Ishikawa (cell line): Measurements from ENCODE around the gene ITPR2.

Source experiments
- CEBPB ChIP-seq: IDR thresholded peaks from 2 replicates; pipeline ENCODE4 v1.6.1; 2012
- CREB1 ChIP-seq: IDR thresholded peaks from 2 replicates; pipeline ENCODE4 v1.6.1; 2012; ENCODE audit warnings: low read depth
- EGR1 ChIP-seq: IDR thresholded peaks from 2 replicates; pipeline ENCODE4 v1.6.1; 2012
- EP300 ChIP-seq: IDR thresholded peaks from 2 replicates; pipeline ENCODE4 v1.6.1; 2012; ENCODE audit warnings: borderline replicate concordance
- FOXM1 ChIP-seq: IDR thresholded peaks from 2 replicates; pipeline ENCODE4 v1.6.1; 2012; ENCODE audit warnings: low read depth, borderline replicate concordance
- NFIC ChIP-seq: IDR thresholded peaks from 2 replicates; pipeline ENCODE4 v1.6.1; 2012
- RAD21 ChIP-seq: IDR thresholded peaks from 2 replicates; pipeline ENCODE4 v1.6.1; 2012; ENCODE audit warnings: low read depth
- TAF1 ChIP-seq: IDR thresholded peaks from 2 replicates; pipeline ENCODE4 v1.6.1; 2012; ENCODE audit warnings: low read depth, mild to moderate bottlenecking
- TCF12 ChIP-seq: IDR thresholded peaks from 2 replicates; pipeline ENCODE4 v1.6.1; 2012; ENCODE audit warnings: low read depth
- TEAD4 ChIP-seq: IDR thresholded peaks from 2 replicates; pipeline ENCODE4 v1.6.1; 2012
- YY1 ChIP-seq: IDR thresholded peaks from 2 replicates; pipeline ENCODE4 v1.6.1; 2012; ENCODE audit warnings: low read depth
- ZBTB7A ChIP-seq: IDR thresholded peaks from 2 replicates; pipeline ENCODE4 v1.6.1; 2012; ENCODE audit warnings: low read depth
- TF ChIP-seq, protein P1 (sequence below): IDR thresholded peaks from 2 replicates; pipeline ENCODE4 v1.6.1; 2012; ENCODE audit warnings: low read depth, mild to moderate bottlenecking
- TF ChIP-seq, protein P2 (sequence below): IDR thresholded peaks from 2 replicates; pipeline ENCODE4 v1.6.1; 2012
- TF ChIP-seq, protein P3 (sequence below): IDR thresholded peaks from 2 replicates; pipeline ENCODE4 v1.6.1; 2012

Gene ITPR2

DNA sequence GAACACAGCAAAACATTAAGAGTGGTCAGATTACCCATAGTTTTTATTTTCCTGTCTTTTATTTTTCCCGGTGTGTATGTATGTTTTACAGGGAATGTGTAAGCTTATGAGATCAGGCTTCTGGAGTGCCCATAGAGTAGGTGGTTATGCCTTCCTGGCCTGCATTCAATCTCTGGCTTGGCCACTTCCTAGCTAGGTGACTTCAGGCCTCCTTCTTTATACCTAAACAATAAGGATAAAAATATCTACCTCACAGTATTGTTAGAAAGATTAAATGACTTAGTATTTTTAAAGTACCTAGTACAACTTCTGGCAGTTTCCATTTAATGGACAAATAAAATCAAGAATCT is 42.4 kb downstream of the ITPR2 start:
- no peak for TF ChIP-seq EP300

DNA sequence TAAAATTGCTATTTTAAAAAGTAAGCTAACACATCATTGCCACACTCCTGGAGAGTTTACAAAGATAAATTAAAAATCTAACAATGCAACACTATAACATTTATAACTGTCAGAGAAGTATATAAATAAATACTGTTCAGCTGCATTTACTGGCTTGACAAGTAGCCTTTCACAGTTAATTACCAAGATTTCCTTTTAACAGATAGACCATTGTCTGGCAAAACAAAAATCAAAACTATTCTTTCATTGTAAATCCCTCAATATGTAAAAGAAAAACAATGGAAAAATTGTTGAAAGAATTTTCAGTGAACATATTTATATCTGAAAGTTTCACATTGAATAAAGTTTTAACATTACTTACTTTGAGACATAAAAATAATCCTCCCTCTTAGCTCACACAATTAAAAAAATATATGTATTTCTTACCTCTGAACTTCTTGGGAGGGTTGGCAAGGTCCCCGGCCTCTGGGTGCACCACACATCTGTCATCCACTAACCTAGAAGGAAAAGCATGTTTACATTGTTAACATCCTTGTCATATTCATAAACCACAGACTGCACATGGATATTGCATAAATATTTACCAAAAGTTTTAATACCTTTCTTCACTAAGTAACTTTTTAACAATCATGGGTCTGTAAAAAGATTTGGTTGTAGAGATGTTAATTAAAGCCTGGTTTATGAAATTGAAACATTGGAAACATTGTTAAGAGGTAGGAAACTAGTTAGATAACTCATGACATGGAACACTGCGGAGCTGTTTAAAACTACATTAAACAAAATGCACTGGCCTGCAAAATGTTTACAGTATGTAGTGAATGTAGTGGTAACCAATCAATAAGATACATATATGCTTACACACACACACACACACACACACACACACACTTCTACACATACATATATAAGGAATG is 43.0 kb downstream of the ITPR2 start:
- TF ChIP-seq EP300 (no peak), CEBPB (no peak), EGR1 (no peak), ZBTB7A (no peak), TCF12 (no peak), RAD21 (no peak), TEAD4 (no peak)
- TF ChIP-seq, protein P1, sequence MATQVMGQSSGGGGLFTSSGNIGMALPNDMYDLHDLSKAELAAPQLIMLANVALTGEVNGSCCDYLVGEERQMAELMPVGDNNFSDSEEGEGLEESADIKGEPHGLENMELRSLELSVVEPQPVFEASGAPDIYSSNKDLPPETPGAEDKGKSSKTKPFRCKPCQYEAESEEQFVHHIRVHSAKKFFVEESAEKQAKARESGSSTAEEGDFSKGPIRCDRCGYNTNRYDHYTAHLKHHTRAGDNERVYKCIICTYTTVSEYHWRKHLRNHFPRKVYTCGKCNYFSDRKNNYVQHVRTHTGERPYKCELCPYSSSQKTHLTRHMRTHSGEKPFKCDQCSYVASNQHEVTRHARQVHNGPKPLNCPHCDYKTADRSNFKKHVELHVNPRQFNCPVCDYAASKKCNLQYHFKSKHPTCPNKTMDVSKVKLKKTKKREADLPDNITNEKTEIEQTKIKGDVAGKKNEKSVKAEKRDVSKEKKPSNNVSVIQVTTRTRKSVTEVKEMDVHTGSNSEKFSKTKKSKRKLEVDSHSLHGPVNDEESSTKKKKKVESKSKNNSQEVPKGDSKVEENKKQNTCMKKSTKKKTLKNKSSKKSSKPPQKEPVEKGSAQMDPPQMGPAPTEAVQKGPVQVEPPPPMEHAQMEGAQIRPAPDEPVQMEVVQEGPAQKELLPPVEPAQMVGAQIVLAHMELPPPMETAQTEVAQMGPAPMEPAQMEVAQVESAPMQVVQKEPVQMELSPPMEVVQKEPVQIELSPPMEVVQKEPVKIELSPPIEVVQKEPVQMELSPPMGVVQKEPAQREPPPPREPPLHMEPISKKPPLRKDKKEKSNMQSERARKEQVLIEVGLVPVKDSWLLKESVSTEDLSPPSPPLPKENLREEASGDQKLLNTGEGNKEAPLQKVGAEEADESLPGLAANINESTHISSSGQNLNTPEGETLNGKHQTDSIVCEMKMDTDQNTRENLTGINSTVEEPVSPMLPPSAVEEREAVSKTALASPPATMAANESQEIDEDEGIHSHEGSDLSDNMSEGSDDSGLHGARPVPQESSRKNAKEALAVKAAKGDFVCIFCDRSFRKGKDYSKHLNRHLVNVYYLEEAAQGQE, result no peak
- TF ChIP-seq, protein P2, sequence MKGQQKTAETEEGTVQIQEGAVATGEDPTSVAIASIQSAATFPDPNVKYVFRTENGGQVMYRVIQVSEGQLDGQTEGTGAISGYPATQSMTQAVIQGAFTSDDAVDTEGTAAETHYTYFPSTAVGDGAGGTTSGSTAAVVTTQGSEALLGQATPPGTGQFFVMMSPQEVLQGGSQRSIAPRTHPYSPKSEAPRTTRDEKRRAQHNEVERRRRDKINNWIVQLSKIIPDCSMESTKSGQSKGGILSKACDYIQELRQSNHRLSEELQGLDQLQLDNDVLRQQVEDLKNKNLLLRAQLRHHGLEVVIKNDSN, result no peak
- TF ChIP-seq, protein P3, sequence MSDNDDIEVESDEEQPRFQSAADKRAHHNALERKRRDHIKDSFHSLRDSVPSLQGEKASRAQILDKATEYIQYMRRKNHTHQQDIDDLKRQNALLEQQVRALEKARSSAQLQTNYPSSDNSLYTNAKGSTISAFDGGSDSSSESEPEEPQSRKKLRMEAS, result no peak

DNA sequence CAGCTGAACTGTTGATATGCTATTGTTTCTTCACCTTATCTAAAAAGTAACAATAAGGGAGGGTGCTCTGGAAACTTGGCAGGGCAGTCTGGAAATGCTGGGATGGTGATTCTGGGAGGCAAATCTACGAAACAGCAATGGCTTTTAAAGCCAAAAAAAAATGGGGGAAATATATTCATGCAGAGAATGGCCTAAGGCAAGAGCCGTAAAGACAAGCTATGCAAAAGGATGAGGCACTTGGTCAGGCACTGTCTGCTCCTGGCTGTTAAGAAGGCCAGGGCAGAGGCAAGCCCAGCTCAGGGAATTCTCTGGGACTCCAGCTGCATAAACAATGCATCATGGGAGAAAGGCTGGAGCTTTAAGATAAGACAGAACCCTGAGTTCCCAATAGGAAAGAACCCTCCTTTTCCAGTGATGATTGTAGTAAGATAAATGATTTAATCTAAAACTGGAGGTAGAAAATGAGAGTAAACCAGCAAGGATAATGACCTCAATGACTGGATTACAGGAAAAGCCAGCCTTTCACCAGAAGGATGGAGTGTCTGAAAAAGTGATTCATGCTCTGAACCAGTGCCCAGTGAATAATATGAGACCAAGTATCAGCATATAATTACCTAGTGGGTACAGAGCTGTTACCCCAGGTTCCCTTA is 46.0 kb downstream of the ITPR2 start:
- no peak for TF ChIP-seq TEAD4
- no peak for TF ChIP-seq CEBPB
- no peak for TF ChIP-seq ZBTB7A

DNA sequence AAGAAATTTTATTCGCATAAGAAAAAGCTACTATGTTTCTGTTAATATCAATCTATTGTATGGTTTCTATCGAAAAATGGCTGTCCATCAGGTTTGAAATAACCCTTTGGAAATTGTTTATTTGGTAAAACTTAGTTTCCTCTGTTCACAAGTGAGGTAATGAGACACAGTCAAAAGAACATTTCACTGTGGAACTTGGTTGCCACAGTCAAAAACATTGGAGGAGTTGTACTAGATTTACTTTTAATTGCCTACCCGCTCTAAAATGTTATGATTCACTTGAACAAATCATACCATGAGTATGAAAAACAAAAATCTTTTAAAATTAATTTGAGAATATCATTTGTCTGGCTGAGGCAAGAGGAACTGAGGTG is 46.5 kb downstream of the ITPR2 start:
- TF ChIP-seq TCF12, result no peak
- no peak for TF ChIP-seq YY1
- TF ChIP-seq EP300, result no peak

DNA sequence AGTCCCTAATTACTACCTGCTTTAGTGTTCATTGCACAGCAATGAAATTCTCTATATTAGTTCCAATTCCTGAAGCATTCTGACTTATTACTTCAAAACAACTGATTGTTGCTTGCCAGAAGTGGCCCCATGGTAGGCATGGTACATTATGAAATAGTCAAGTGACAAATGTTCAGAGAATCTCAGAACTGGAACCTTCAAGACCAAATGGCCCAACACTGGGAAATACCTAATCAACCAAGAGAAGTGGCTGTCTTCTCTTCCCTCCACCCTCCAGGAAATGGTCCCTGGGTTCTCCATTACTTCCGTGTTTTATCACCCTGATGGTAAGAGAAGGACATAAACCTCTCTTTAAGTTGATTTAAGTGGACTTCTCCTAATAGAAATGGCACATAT is 49.9 kb downstream of the ITPR2 start:
- TF ChIP-seq TEAD4, result no peak
- TF ChIP-seq RAD21, result no peak
- no peak for TF ChIP-seq YY1
- no peak for TF ChIP-seq FOXM1
- TF ChIP-seq CREB1, result no peak
- TF ChIP-seq TCF12, result no peak
- TF ChIP-seq, protein P1, result no peak
- TF ChIP-seq, protein P3, result no peak
- TF ChIP-seq TAF1, result no peak
- TF ChIP-seq, protein P2, result no peak
- TF ChIP-seq EP300, result no peak
- TF ChIP-seq CEBPB, result no peak
- TF ChIP-seq NFIC, result no peak
- no peak for TF ChIP-seq ZBTB7A
- TF ChIP-seq EGR1, result no peak

DNA sequence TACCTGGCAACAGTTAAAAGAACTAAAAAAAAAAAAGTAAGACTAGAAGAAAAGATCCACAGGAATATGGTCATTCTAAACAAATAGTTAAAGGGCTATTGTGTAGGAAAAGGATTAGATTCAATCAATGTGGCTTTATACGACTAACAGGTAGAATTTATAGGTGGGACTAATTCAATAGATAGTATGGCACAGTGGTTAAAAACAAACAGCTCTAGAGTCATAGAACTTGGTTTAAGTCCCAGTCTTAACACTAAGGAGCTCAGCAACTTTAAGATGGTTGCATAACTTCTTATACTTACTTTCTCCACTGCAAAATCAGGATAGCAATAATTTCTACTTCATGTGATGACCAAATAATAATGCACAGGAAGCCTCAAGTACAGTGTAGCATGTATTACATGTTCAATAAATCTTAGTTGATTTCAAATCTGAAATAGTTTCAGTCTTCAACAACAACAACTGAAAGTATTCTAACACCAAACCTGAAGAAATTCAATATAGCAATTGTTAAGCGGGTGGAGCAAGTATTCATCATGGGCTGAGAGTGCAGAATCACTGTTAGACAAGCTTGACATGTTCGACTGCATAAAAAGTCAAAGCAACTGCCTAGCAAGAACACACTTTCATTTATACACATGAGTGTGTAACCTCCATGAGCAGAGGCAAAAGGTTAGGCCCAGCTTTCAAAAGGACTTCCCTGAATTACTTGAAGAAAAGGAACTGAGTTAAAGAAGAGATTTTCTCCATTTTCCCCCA is 50.4 kb downstream of the ITPR2 start:
- TF ChIP-seq, protein P3, result no peak
- TF ChIP-seq, protein P2, result no peak
- TF ChIP-seq ZBTB7A, result no peak
- TF ChIP-seq, protein P1, result no peak
